ENCODE results near the gene SKP1.

- TF ChIP-seq CTCF (IDR thresholded peaks at IDR 0.05) (no peak), EP300 (IDR thresholded peaks at IDR 0.05) (no peak)
These were observed 1.3 kb upstream of the SKP1 start for GRCh38 chr5:134178096-134178419.
